Activated T-cell treated with anti-CD3 and anti-CD28 coated beads, Interleukin-2, amount 50 U/mL, for 48 hours (primary cell): ENCODE results near the gene ZFAND6.

Experiments used
- DNase-seq, 2 experiments: peaks; one replicate each; pipeline ENCODE4 v3.0.0-alpha.2; 2020

The ZFAND6 gene

DNA sequence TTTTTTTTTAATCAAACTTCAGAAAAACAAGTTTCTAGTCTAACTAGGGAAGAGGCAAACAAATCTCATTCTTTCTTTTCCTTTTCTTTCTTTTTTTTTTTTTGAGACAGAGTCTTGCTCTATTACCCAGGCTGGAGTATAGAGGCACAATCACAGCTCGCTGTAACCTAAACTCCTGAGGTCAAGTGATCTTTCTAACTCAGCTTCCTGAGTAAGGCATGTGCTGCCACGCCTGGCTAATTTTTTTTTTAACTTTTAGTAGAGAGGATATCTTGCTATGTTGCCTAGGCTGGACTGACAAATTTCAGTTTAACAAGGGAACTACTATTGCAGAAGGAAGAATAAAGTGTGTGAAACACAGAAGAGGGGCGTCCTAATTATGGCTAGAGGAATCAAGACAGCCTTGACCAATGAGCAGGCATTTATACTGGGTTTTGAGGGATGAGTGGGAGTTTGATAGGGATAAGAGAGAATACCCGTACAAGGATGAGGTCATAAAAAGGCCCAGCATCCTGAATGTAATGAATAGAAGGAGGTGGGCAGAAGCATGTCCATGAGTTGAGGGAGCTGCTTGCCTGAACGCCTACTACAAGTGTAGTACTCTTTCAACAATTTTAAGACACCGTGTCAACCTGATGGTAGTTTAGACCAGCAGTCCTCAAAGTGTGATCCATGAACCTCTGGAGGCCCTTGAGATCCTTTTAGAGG, 6.7 kb upstream of the ZFAND6 start:
- DNase-seq: no peak

DNA sequence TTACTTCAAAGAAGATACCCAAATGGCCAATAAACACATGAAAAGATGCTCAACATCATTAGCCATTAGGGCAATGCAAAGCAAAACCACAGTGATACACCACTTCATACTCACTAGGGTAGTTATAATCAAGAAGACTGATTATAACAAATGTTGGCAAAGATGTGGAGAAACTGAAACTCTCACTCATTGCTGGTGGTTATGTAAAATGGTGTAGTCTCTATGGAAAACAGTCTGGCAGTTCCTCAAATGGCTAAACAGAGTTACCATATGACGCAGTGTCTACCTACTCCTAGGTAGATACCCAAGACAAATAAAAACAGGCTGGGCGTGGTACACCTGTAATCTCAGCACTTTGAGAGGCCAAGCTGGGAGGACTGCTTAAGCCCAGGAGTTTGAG, 3.5 kb upstream of the ZFAND6 start:
- no peak for DNase-seq

DNA sequence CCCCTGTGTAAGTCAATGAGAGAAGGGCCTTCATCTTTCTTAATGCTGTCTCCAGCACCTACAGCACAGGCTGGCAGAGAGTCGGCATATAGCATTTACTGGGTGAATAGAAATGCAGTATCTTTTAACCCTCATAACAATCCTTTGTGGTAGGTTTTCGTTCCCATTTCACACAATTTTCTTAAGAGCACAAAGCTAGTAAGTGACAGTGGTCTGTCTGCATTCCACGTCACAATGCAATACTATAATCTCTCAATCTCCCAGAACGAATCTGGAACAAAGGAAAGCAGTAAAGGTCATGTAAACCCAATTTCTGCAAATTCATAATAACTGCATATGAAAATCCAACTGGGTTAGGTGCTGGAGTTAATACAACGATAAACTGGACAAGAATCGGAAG, 1.4 kb upstream of the ZFAND6 start:
- no peak for DNase-seq

DNA sequence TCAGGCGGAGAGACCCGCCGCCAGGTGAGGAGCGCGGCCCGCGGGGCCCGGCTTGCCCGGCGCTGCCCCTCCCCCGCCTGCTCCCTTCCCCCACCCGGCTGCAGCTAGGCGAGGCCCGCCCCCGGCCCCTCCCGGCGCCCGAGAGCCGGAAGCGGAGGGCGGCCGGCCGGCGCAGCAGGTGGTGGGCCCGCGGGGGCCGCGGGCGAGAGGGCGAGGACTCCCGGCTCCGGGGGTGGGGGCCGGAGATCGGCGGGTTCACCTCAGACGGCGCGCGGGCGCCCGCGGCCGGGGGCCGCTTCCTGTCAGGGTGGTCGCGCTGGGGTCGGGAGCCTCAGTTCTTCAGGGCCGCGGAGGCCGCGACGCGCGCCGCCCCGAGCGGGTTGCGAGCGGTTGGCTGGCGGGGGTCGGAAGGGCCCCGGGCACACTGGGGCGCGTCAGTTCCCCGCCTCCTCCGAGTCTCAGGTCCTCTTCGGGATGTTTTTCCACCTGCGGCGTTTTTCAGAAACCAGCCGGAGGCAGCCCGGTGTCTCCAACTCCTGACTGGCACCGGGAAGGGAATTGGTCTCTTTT, 395 bp downstream of the ZFAND6 start:
- DNase-seq: peak in 1 of 2 experiments; percentile 67

DNA sequence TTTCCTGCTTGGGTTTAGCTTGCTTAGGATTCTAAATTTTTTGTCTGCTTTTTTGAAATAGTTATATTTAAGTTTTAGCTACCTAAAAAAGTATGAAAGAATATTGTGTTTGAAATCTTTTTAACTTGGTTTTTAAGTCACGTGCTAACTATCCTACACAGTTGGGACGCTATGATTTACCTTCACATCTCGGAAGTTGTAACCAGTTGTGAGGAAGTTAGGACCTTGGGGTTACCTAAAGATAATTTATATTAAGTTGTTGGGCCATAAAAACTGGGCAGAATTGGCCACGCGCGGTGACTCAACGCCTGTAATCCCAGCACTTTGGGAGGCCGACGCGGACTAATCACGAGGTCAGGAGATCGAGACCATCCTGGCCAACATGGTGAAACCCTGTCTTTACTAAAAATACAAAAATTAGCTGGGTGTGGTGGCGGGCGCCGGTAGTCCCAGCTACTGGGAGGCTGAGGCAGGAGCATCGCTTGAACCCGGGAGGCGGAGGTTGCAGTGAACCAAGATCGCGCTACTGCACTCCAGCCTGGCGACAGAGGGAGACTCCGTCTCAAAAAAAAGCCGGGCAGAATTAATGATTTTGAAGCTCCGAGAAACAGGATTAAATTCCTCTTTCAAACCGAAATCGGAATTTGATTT, 1.0 kb downstream of the ZFAND6 start:
- peak; percentile 55 to 60 for DNase-seq

DNA sequence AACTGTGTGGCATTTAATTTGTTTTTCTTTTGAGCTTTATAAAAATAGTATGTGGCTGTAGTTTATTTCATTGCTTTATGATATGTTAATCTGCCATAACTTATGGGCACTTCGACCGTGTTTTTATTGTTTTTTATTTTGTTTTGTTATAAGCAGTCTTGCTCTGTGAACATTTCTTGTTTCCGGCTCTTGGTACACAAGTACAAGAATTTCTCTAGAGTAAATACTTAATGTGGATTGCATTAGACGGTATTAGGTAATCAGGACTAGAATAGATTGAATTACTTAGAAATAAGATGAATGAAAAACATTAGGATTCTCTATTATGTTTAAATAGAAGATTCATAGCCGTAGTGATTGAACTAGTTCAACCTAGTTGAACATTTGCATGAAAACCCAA, 2.1 kb downstream of the ZFAND6 start:
- DNase-seq: no peak

DNA sequence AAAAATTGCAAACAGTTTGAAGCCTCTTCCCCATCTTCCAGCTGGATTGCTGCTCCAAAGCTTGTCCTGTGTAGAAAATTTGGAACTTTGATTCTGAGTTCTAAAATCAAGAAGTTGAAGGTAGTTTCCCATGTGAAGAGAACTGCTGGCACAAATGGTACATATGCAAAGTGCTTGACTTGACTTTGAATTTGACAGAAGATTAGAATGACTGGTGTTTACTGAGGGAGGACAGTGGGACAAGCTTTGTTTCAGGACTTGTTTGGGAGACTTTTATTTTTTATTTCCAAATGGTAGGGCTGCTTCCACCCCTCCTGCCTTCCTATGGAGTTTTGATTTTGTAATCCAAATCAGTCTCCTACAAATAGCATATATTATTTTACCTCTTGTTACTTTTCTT, 7.4 kb downstream of the ZFAND6 start:
- DNase-seq: no peak

DNA sequence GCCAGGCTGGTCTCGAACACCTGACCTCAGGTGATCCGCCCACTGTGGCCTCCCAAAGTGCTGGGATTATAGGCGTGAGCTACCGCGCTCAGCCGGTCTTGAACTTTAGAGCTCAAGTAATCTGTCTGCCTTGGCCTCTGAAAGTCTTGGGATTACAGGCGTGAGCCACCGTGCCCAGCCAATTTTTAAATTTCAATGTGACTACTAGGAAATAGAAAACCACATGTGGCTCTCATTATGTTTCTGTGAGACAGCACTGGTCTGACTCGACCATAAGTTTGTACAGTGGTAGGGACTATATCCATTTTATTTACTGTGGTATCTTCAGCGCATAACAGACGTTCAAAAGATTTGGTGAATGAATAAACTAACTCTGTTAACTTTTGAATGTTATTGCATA, 9.1 kb downstream of the ZFAND6 start:
- peak; percentile 29 to 37 for DNase-seq

DNA sequence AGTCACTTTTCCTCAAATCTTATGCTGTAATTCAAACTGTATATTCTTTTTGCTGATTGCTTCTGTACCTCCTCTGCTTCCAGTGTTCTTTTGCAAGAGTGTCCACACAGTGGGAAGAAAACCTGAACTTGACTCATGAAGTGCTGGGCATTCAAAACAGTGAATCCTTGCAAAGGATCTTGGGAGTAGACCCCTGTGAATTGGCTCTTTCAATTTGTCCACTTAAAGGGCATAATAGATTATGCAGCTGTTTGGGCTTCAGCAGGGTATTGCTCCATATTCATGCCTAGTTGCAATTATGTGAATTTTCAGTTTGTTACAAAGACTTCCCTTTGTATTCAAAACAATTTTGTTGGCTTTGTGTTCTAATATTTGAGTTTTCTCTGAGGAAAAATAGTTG, 11.4 kb downstream of the ZFAND6 start:
- DNase-seq: no peak

DNA sequence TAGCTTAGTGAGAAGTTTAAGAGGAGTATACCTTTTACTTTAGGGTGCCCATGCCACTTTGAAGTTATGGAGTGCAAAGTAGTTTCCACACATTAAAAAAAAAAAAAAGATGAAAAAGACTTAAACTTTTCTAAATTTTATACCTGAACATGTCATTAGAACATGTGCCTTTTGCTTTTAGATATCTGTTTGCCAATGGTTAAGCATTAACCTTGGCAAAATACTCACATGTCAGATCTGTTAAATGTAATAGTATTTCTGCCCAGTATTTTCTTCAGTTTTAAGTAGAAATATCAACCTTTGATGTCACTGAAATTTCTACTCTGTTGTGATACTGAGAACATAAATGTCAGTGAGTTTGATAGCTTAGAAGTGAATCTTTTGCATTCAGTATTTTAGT, 12.2 kb downstream of the ZFAND6 start:
- no peak for DNase-seq

DNA sequence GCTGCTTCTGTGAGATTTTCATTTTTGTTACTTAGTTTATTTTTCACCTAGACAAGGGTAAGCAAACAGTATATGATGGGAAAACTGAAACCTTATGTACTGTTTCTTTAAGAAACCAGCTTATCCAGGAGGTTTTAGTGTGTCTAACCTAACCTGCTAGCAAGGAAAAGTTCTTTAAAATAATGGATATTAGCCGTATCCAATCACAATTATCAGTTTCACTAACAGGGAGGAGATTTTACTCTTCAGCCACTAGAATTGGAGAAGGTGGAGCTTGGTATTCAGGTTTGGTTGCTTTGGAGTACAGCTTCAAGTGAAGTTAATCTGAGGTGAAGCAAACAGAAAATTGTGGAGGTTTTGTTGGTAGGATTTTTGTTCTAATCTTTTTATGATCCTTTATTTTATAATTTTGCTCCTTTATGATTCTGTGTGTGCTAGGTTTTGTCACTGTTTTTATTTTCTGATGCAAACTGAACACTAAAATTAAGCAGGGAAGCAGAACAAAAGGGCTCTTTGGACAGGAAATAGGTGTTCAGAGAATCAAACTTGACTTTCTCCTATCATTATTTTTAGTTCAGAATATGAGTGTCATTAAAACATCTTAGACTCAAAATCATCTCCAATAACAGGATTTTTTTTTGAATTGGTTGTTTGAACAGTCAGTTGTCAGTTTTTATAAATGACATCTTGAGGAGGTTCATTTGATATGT, 13.0 kb downstream of the ZFAND6 start:
- no peak for DNase-seq

DNA sequence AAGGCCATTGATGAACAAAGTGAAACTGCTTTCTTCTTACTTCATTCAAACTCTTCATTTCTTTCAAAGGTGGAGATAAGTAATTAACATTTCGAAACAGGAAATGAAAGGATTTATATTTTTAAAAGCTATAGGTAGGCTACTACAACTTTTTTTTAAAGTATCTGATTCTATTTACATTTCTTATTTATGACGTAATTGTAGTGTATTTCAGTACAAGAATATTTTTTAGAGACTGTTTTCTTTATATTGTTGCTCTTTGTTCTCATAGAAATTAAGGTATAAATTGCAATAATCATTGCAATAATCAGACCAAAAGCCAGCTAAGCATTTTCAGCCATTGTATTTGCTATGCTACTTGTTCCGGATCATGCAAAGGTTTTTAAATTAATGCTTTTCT, 13.7 kb downstream of the ZFAND6 start:
- DNase-seq: no peak

DNA sequence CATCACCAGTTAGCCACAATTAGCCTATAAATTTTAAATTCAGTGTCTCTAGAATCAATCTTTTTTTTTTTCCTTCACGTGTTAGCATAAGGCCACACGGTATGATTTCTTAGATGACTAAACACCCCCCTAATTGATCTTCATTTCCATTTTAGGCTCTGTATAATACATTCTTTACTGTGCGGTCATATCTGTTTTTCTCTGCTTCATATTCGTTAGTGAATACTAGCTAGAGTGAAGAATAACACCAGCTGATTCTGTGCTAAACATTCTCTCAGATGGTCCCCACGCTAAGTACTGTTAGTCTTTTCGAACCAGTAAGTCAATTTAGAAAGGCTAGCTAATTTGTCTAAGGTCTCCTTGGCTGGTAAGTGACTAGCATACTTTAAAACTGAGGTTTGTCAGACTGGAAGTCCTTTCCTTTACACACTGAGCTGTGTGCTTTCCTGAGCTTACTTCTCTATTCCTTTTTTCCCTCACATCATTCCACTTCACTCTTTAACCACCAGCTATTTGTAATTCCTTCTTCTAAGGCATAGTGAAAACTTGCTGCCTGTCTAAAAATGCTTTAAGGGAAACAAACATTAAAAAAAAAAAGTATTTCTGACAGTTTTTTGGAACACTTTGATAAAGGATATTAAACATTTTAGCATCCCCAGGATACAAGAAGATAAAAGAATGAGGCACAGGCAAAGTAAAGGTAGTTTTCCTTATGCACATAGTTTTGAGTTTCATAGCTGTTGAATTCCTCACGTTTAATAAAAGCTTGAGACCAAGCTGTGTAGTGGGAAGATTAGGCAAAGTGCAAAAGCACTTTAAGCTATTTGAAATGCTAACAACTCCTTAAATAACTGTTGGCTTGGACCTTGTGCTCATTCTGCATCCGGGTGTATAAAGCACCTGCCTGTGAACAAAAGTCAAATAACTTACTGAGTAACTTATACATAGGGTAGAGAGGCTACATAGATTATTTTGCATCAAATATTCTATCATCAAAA, 17.1 kb downstream of the ZFAND6 start:
- no peak for DNase-seq

DNA sequence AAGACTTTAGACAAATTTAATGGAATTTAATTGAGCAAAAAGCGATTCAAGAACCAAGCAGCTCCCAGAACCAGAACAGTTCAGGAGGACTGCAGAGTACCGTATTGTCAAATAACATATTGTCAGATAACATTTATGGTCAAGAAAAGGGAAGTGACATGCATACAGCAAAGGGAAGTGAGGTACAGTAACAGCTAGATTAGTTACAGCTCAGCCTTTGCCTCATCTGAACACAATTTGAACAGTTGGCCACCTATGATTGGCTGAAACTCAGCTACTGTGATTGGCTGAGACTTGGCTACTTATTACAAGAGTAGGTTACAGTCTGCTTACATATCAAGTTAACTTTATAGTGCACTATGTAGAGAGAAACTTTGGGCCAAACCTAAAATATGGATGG, 21.9 kb downstream of the ZFAND6 start:
- no peak for DNase-seq

DNA sequence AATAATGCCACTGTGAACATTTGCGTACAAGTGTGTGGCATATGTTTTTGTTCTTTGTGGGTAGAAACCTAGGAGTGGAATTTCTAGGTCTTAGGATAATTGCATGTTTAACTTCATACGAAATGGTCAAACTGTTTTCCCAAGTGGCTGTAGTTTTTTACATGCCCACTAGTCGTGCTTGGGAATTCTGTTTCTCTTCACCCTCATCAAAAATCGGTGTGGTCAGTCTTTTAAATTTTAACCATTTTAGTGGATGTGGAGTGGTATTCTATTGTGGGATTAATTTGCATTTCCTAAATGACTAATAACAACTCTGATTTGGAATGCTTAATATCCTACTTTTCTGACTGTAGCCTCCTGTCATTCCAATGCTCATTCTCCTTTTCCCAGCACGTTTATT, 27.6 kb downstream of the ZFAND6 start:
- DNase-seq: no peak

DNA sequence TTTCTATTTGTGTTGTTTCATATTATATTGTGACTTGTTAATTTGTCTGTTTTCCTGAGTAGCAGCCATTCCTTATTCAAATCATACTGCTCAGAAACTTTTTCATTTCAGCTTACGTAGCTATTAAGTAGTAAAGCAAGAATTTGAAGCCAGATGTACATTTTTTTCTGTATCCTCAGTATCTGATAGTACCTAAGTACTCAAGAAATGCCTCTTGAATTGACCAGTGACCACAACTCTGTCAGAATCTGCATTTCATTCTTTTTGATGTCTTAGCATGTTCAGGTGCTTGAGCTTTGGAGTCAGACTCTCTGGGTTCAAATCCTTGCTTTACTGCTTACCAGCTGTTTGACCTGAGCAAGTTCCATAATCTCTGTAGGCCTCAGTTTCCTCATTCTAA, 30.6 kb downstream of the ZFAND6 start:
- no peak for DNase-seq

DNA sequence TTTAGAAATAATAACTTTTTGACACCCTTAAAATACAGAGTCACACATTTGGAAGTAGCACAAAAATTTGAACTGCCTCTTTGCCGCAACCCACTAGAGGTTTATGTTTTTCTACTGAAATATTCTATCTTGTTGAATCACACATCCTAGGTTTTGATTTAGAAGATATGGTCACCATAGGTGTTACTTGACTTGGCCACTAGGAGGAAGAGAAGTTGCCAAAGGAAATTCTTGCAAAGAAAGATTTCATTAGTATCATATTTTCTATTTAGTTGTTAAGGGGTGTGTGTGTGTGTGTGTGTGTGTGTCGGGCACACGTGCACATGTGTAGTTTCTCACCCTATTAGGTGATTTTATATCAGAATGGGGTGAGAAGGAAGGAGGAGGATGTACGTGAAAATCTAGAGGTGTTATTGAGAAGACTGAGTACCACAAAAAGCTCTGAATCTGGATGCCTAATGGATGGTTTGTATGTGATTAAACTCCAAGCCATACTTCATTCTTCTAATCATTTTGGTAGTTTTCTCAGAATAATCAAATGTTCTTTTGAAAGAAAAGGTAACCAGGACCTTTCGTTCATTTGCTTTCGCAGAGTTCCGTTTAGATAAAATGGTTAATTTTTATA, 31.5 kb downstream of the ZFAND6 start:
- DNase-seq: no peak

DNA sequence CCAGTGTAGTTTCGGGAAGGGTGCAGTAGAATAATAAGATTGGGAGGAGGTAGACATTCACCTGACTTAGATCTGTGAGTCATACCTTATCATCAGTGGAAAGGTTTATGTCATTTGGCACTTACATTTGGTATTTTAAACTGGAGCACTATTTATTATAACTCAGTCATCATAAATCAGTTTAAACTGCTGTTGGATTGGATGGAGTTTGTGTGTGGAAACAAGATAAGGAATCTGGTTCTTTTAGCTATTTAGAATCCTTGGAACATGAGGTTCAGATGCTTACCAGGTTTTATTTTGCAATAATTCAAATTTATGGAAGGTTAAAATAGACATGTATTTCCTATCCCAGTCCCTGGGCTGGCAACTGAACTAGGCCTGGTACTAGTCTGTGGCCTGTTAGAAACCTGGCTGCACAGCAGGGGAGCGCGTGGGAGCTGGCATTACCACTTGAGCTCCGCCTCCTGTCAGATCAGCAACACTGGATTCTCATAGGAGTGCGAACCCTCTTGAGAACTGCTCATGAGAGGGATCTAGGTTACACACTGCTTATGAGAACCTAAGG, 34.5 kb downstream of the ZFAND6 start:
- DNase-seq: peak; percentile 26 to 37

DNA sequence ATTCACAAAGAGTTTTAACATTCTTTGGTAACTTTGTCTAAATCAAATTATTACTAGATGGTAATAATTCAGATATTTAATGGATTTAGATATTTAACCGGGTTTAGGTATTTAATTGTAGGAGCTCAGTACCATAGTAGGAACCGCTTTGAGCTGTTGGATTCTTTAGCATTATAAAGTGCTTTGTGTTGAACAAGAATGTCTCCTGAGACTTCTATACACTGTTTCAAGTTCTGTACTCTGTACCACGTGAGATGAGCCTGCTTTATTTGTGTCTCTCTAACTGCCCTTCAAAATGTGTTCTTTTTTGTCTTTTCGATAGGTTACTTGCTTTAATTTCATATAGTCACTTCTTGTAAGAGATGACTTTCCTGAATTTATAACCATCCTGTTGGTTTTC, 36.0 kb downstream of the ZFAND6 start:
- no peak for DNase-seq

DNA sequence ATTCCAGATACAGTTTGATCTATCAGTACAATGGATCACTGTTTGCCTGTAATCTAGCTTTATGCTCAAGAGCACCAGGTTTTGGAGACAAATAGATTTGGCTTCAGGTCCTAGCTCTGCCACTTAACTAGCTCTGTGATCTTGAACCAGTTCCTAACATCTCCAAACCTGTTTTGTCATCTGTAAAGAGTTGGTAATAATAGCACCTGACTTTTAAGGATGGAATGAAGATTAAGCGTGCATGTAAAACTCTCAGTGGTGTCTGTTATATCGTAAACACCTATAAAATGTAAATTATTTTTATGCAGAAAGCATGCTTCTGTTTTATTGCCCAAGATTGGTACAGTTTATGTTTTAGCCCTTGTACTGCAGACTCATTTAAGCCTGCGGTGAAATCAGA, 36.5 kb downstream of the ZFAND6 start:
- no peak for DNase-seq

DNA sequence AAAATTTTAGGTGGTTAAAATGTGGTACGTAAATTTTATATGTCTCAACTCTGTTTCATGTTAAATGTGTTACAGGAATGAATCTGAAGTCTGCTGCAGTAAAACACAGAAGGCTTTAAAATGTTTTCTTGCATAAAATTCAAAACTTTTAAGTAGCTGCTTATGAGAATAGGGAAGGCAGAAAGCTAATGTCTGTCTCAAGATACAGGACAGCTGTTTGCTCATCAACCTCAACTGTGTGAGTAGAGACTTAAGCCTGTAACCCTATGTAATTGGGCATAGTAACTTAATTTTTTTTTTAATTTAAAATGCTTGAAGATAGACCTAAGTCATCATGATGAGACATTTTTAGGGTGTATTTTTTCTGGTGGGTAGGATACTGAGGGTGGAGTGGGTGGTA, 38.9 kb downstream of the ZFAND6 start:
- no peak for DNase-seq

DNA sequence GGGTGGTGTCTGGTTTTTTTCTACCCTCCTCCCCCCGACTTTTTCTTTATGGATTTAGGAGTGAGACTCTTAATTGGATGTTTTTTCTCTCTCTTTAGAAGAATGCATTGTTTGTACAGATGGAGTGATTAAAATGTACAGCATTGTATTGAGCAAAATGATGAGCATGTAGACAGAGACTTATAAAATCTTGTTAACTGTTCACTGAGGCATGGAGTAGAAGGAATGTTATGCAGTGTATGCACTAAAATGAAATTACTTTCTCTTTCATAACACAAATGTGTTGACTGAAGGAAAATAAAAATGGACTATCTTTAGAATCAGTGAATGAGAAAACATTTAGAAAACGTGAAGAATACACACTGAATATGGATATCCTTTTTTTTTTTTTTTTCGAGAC, 39.8 kb downstream of the ZFAND6 start:
- no peak for DNase-seq
